SU-DHL-6 (cell line): ENCODE data around the gene MAP1B.

Experiments
- H2AFZ ChIP-seq: fragments of 200-600 bp; sonication (generic); 2 replicates; pipeline ENCODE4 v1.6.1; 2014; ENCODE audit warnings: low read depth, mild to moderate bottlenecking, moderate library complexity, mixed read lengths, antibody characterized with exemption, low read length; ENCODE audit not compliant: severe bottlenecking
- H3F3A ChIP-seq: fragments of 200-600 bp; shearing (Covaris generic); 2 replicates; pipeline ENCODE4 v1.6.0; 2016; ENCODE audit warnings: antibody characterized with exemption, mild to moderate bottlenecking; ENCODE audit not compliant: insufficient read depth
- H3K27ac ChIP-seq: fragments of 200-600 bp; sonication (generic); 2 replicates; pipeline ENCODE4 v1.5.1; 2016; ENCODE audit warnings: low read depth, mild to moderate bottlenecking, low read length, moderate library complexity, mixed read lengths
- H3K27me3 ChIP-seq: fragments of 200-600 bp; sonication (generic), shearing (Covaris generic); 2 replicates; pipeline ENCODE4 v1.6.0; 2014; ENCODE audit warnings: mild to moderate bottlenecking, low read length
- H3K36me3 ChIP-seq: fragments of 200-600 bp; sonication (generic); 2 replicates; pipeline ENCODE4 v1.6.1; 2014; ENCODE audit warnings: mild to moderate bottlenecking, low read length, mixed read lengths
- H3K4me2 ChIP-seq: fragments of 300-600, 200-600 bp; shearing (Covaris generic), sonication (generic); 2 replicates; pipeline ENCODE4 v1.6.0; 2014; ENCODE audit warnings: low read length, low read depth, mild to moderate bottlenecking; ENCODE audit not compliant: poor library complexity, severe bottlenecking
- H3K4me3 ChIP-seq: fragments of 200-600 bp; sonication (generic); 2 replicates; pipeline ENCODE4 v1.5.1; 2014; ENCODE audit warnings: antibody characterized with exemption, low read length, mild to moderate bottlenecking, mixed read lengths; ENCODE audit not compliant: insufficient read depth, poor library complexity, severe bottlenecking
- H3K79me2 ChIP-seq: fragments of 200-600 bp; sonication (generic); 2 replicates; pipeline ENCODE4 v1.6.1; 2014; ENCODE audit warnings: mild to moderate bottlenecking, low read length, moderate library complexity; ENCODE audit not compliant: insufficient read depth
- H3K9ac ChIP-seq: fragments of 200-600 bp; sonication (generic); 2 replicates; pipeline ENCODE4 v1.7.0; 2014; ENCODE audit warnings: mild to moderate bottlenecking, low read length
- H3K9me2 ChIP-seq: fragments of 200-600 bp; sonication (generic); replicated peaks from 2 replicates; pipeline ENCODE4 v1.6.1; 2014; ENCODE audit warnings: low read length; ENCODE audit not compliant: insufficient read depth
- H3K9me3 ChIP-seq: fragments of 200-600 bp; sonication (generic); 2 replicates; pipeline ENCODE4 v1.6.1; 2014; ENCODE audit warnings: low read length, mixed read lengths; ENCODE audit not compliant: insufficient read depth
- H4K20me1 ChIP-seq: fragments of 200-600 bp; sonication (generic); 2 replicates; pipeline ENCODE4 v1.6.1; 2014; ENCODE audit warnings: low read depth, mild to moderate bottlenecking, antibody characterized with exemption, low read length, moderate library complexity, mixed read lengths
- EZH2phosphoT487 ChIP-seq: fragments of 200-600 bp; sonication (generic), shearing (Covaris generic); conservative IDR thresholded peaks from 2 replicates; pipeline ENCODE4 v1.6.1; 2018; ENCODE audit warnings: mild to moderate bottlenecking, antibody characterized with exemption, low read length, moderate library complexity, mixed read lengths
- TF ChIP-seq, protein P1 (sequence below): fragments of 200-600 bp; sonication (generic); IDR thresholded peaks from one replicate; pipeline ENCODE4 v1.5.1; 2017; ENCODE audit warnings: antibody characterized with exemption, mild to moderate bottlenecking, low read length, moderate library complexity; ENCODE audit not compliant: insufficient read depth, poor library complexity, severe bottlenecking

MAP1B gene

DNA sequence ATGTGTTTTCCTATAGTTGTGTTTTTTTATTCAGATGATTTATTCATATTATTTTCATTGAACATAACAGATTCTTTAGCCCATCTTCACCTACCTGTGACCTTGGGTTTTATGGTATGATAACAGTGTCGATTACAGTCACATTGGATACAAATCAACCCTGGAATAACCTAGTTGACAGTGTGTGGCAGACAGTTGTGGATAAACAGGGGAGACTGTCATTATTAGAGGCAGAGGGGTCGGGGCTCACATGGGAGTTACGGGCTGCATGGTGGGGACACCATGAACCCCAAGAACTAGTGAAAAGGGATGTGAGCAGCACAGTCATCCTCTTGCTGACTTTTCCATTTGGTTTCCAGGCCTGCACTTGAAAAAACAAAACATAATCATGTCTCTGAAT lies 29.9 kb upstream of the MAP1B start:
- no peaks in the 10 kb centered on the region for H3K27me3 ChIP-seq
- H3K9me2 ChIP-seq = no peaks in the 10 kb centered on the region
- no peak overlapping the region for H3K4me3 ChIP-seq
- no peaks in the 10 kb centered on the region for H4K20me1 ChIP-seq
- no peak overlapping the region for H3K9ac ChIP-seq
- no peaks in the 10 kb centered on the region for H3K36me3 ChIP-seq
- H3K9me3 ChIP-seq = no peaks in the 10 kb centered on the region
- H3K4me2 ChIP-seq = no peak overlapping the region
- no peak overlapping the region for H3K27ac ChIP-seq
- H3F3A ChIP-seq = no peaks in the 10 kb centered on the region
- no peak for TF ChIP-seq EZH2phosphoT487
- TF ChIP-seq, protein P1, sequence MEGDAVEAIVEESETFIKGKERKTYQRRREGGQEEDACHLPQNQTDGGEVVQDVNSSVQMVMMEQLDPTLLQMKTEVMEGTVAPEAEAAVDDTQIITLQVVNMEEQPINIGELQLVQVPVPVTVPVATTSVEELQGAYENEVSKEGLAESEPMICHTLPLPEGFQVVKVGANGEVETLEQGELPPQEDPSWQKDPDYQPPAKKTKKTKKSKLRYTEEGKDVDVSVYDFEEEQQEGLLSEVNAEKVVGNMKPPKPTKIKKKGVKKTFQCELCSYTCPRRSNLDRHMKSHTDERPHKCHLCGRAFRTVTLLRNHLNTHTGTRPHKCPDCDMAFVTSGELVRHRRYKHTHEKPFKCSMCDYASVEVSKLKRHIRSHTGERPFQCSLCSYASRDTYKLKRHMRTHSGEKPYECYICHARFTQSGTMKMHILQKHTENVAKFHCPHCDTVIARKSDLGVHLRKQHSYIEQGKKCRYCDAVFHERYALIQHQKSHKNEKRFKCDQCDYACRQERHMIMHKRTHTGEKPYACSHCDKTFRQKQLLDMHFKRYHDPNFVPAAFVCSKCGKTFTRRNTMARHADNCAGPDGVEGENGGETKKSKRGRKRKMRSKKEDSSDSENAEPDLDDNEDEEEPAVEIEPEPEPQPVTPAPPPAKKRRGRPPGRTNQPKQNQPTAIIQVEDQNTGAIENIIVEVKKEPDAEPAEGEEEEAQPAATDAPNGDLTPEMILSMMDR = no peak
- H3K79me2 ChIP-seq = no peaks in the 10 kb centered on the region
- H2AFZ ChIP-seq = no peak overlapping the region

DNA sequence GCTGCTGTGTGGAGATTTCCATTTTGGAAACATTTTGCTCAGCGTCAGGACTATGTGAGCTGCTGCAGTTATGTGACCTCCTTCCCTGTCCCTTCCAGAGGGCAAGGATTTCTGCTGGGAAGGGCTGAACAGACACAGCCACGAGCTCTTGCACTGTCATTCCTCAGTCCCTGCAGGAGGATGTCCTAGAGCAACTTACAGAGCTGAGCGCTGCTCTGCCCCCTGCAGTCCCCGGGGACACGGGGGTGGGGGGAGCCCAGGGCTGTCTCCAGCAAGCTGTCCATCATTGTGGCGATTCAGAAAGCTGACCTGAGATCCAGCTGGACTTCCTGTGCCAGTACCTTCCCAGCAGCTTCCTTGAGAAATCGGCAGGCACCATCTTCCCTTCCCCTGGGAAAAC lies 28.0 kb upstream of the MAP1B start:
- H3K27me3 ChIP-seq = no peaks in the 10 kb centered on the region
- H3K9ac ChIP-seq = no peak overlapping the region
- H3K36me3 ChIP-seq = no peaks in the 10 kb centered on the region
- no peak overlapping the region for H3K4me2 ChIP-seq
- H4K20me1 ChIP-seq = no peaks in the 10 kb centered on the region
- H3K27ac ChIP-seq = no peak overlapping the region
- H3K9me3 ChIP-seq = no peaks in the 10 kb centered on the region
- no peak overlapping the region for H3K4me3 ChIP-seq
- H2AFZ ChIP-seq = no peak overlapping the region
- TF ChIP-seq, protein P1 = no peak
- TF ChIP-seq EZH2phosphoT487 = no peak
- H3F3A ChIP-seq = no peaks in the 10 kb centered on the region
- no peaks in the 10 kb centered on the region for H3K79me2 ChIP-seq
- no peaks in the 10 kb centered on the region for H3K9me2 ChIP-seq

DNA sequence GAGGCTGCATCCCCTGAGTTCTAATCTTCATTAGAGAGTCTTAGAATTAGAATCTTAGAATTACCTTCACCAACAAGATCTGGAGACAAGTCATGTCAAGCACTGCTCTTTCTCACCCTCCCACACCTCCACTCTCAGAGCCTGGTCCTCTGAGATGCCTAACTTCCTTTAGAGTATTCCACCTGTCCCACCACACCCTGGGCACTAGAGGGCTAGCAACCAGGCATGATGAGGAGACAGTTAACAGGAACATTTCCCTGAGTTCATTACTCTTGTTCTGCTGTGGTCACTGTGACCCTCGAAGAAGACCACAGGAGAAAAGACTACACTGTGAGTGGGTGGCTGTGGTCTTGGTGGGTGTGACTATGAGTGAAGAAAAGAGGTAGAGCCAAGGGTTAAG lies 25.2 kb upstream of the MAP1B start:
- Histone ChIP-seq H3F3A (no peaks in the 10 kb centered on the region), H3K27me3 (no peaks in the 10 kb centered on the region), H2AFZ (no peak overlapping the region), H3K4me3 (no peak overlapping the region), H4K20me1 (no peaks in the 10 kb centered on the region), H3K9me3 (no peaks in the 10 kb centered on the region), H3K79me2 (no peaks in the 10 kb centered on the region), H3K36me3 (no peaks in the 10 kb centered on the region), H3K27ac (no peak overlapping the region), H3K9me2 (no peaks in the 10 kb centered on the region), H3K4me2 (no peak overlapping the region), H3K9ac (no peak overlapping the region)
- TF ChIP-seq, protein P1 = no peak
- TF ChIP-seq EZH2phosphoT487 = no peak

DNA sequence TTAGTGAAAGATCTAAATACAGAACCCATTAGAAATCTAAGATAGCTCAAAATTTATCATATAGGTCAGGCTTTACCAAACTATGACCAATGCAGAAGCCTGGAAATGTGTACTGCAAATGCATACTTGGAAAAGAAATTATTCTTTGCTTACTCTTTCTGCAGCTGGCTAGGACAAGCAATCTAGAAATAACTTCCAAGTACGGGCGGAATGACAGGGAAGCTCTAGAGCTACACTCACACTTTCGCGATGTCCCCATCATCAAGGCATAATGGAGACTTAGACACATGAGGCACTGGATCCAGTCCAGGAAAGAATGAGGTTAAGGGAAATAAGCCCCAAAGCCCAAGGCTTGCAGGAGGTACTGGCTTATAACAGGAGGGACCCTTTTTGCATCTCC lies 22.4 kb upstream of the MAP1B start:
- Histone ChIP-seq H3K79me2 (no peaks in the 10 kb centered on the region), H3K4me2 (no peak overlapping the region), H3K9me2 (no peaks in the 10 kb centered on the region), H3K27me3 (no peaks in the 10 kb centered on the region), H3K4me3 (no peak overlapping the region), H2AFZ (no peak overlapping the region), H3K9me3 (no peaks in the 10 kb centered on the region), H3F3A (no peaks in the 10 kb centered on the region), H3K27ac (no peak overlapping the region), H3K36me3 (no peaks in the 10 kb centered on the region), H3K9ac (no peak overlapping the region), H4K20me1 (no peaks in the 10 kb centered on the region)
- TF ChIP-seq, protein P1 = no peak
- TF ChIP-seq EZH2phosphoT487 = no peak
